PC-3 (cell line): ENCODE data around the gene ACAP1.

Experiments used
- EZH2 ChIP-seq: fragments of 300-600 bp; sonication (generic); IDR thresholded peaks from one replicate; pipeline ENCODE4 v1.6.1; 2017; ENCODE audit warnings: antibody characterized with exemption, mild to moderate bottlenecking, low read length; ENCODE audit not compliant: unreplicated experiment
- EZH2phosphoT487 ChIP-seq: fragments of 300-600 bp; sonication (generic); IDR thresholded peaks from 2 replicates; pipeline ENCODE4 v1.6.1; 2018; ENCODE audit warnings: mild to moderate bottlenecking, antibody characterized with exemption, low read length, borderline replicate concordance
- TF ChIP-seq, protein P1 (sequence below): fragments of 300-600 bp; sonication (generic); conservative IDR thresholded peaks from 2 replicates; pipeline ENCODE4 v1.5.1; 2017; ENCODE audit warnings: antibody characterized with exemption, low read depth, mild to moderate bottlenecking, low read length

DNA sequence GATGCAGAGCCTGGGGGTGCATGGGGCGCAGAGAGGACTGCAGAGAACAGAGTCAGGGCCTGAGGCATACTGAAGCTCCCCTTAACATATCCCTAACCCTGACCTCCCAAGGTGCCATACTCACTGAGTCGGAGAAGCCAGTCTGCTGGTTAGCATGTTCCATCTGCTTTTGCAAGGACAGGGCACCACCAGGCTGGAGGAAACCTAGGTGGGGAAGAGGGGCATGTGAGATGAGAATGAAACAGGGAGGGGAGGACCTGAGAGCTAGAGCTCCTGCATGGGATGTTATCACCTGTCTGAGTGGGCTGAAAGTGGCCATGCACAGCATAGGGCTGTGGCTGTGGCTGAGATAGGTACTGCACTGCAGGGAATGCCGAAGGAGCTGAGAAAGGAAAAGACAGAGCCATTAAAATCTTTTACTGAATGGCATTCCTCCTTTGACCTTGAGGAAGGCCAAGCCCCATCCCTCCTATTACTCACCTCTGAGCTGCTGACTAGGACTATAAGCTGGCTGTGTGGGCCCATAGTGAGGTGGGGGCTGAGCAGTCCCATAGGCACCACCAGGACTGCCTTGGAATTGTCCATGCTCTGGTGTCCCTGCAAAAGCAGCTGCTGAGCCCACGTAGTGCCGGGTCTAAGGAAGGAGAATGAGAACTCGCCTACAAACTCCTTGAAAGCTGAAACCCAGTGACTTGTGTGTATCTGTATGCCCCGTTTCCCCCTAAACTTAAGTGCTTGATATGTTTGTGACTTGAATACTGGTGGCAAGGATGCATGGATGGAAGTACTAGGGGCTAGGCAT, 23.0 kb upstream of the ACAP1 start:
- TF ChIP-seq, protein P1, sequence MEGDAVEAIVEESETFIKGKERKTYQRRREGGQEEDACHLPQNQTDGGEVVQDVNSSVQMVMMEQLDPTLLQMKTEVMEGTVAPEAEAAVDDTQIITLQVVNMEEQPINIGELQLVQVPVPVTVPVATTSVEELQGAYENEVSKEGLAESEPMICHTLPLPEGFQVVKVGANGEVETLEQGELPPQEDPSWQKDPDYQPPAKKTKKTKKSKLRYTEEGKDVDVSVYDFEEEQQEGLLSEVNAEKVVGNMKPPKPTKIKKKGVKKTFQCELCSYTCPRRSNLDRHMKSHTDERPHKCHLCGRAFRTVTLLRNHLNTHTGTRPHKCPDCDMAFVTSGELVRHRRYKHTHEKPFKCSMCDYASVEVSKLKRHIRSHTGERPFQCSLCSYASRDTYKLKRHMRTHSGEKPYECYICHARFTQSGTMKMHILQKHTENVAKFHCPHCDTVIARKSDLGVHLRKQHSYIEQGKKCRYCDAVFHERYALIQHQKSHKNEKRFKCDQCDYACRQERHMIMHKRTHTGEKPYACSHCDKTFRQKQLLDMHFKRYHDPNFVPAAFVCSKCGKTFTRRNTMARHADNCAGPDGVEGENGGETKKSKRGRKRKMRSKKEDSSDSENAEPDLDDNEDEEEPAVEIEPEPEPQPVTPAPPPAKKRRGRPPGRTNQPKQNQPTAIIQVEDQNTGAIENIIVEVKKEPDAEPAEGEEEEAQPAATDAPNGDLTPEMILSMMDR: no peak
- TF ChIP-seq EZH2: no peak
- no peak for TF ChIP-seq EZH2phosphoT487
